ENCODE results near the gene DSCAML1.

- TF ChIP-seq TARDBP (IDR thresholded peaks at IDR 0.05) (no peak), SP1 (IDR thresholded peaks at IDR 0.05) (no peak), SUZ12 (IDR thresholded peaks at IDR 0.05) (no peak), ELF4 (IDR thresholded peaks at IDR 0.05) (no peak), NFRKB (IDR thresholded peaks at IDR 0.05) (no peak), FOXM1 (IDR thresholded peaks at IDR 0.05; ENCODE audit: borderline replicate concordance) (no peak), LEF1 (IDR thresholded peaks at IDR 0.05; ENCODE audit: borderline replicate concordance) (no peak), BHLHE40 (IDR thresholded peaks at IDR 0.05; ENCODE audit: borderline replicate concordance) (no peak), ZNF384 (IDR thresholded peaks at IDR 0.05) (no peak), FOXA1 (IDR thresholded peaks at IDR 0.05) (no peak), ARNT (IDR thresholded peaks at IDR 0.05) (no peak), PKNOX1 (IDR thresholded peaks at IDR 0.05) (no peak), HDGF (IDR thresholded peaks at IDR 0.05; ENCODE audit: borderline replicate concordance) (no peak), CTBP1 (IDR thresholded peaks at IDR 0.05; ENCODE audit: borderline replicate concordance) (no peak)
Observed at GRCh38 chr11:117414724-117415123, 382.3 kb downstream of the DSCAML1 start.
